DND-41 (cell line): ENCODE results near the gene RMND1.
A peak's percentile ranks its signal among the peaks of the same experiment; 100 is the strongest.

ENCODE experiments used
- ATAC-seq: fragments of 200-7000 bp; cut with Tn5 transposase; 3 replicates; pipeline ENCODE4 v1.9.1; 2021; ENCODE audit warnings: low read depth; ENCODE audit not compliant: insufficient read depth
- DNase-seq: peaks from one replicate; pipeline ENCODE4 v3.0.0-alpha.2; 2020
- H2AFZ ChIP-seq: 2 replicates; pipeline ENCODE4 v1.6.0; 2012; ENCODE audit warnings: low read depth, low read length
- H3K27ac ChIP-seq: 2 replicates; pipeline ENCODE4 v1.5.1; 2012; ENCODE audit warnings: low read length, inconsistent platforms
- H3K27me3 ChIP-seq: fragments of 200-600 bp; sonication (generic); 2 replicates; pipeline ENCODE4 v1.6.0; 2012; ENCODE audit warnings: low read length, mild to moderate bottlenecking, inconsistent platforms; ENCODE audit not compliant: insufficient read depth, poor library complexity
- H3K36me3 ChIP-seq: 2 replicates; pipeline ENCODE4 v1.5.1; 2012; ENCODE audit warnings: low read length, inconsistent platforms; ENCODE audit not compliant: insufficient read depth
- H3K4me1 ChIP-seq: 2 replicates; pipeline ENCODE4 v1.5.1; 2012; ENCODE audit warnings: mild to moderate bottlenecking, low read length; ENCODE audit not compliant: insufficient read depth
- H3K4me2 ChIP-seq: 2 replicates; pipeline ENCODE4 v1.6.0; 2012; ENCODE audit warnings: mild to moderate bottlenecking, moderate library complexity, low read length, inconsistent platforms; ENCODE audit not compliant: insufficient read depth
- H3K4me3 ChIP-seq, 2 experiments: fragments of 200-600 bp in 1 of 2; shearing (Covaris generic) in 1 of 2; 2 replicates each; pipeline ENCODE4 v1.5.1; 2012 to 2016; ENCODE audit warnings: inconsistent platforms in 2 of 2, low read length in 2 of 2, mild to moderate bottlenecking in 2 of 2, low read depth in 1 of 2, moderate library complexity in 1 of 2
- H3K79me2 ChIP-seq: 2 replicates; pipeline ENCODE4 v1.6.0; 2012; ENCODE audit warnings: low read length, inconsistent platforms; ENCODE audit not compliant: insufficient read depth
- H3K9ac ChIP-seq: 2 replicates; pipeline ENCODE4 v1.6.0; 2012; ENCODE audit warnings: low read depth, mild to moderate bottlenecking, inconsistent platforms, low read length, moderate library complexity
- H3K9me3 ChIP-seq: 2 replicates; pipeline ENCODE4 v1.5.1; 2012; ENCODE audit warnings: low read length, moderate library complexity, mild to moderate bottlenecking, inconsistent platforms; ENCODE audit not compliant: insufficient read depth, severe bottlenecking
- H4K20me1 ChIP-seq: 2 replicates; pipeline ENCODE4 v1.6.0; 2012; ENCODE audit warnings: low read length; ENCODE audit not compliant: insufficient read depth
- CTCF ChIP-seq: IDR thresholded peaks from 2 replicates; pipeline ENCODE4 v1.5.1; 2012; ENCODE audit warnings: borderline replicate concordance, low read length, moderate library complexity, mild to moderate bottlenecking; ENCODE audit not compliant: poor library complexity, severe bottlenecking; ENCODE audit errors: extremely low read depth
- EZH2 ChIP-seq: IDR thresholded peaks from 3 replicates; pipeline ENCODE4 v1.6.1; 2012; ENCODE audit warnings: borderline replicate concordance, low read depth, mild to moderate bottlenecking, moderate library complexity, low read length, inconsistent platforms; ENCODE audit not compliant: severe bottlenecking

RMND1 gene

GRCh38 chr6:151417477-151417876 is 34.4 kb downstream of the RMND1 start:
- peaks cover 76% of the 10 kb centered on the region for H3K36me3 ChIP-seq
- DNase-seq: no peak
- H3K4me2 ChIP-seq: no peak overlapping the region
- H3K79me2 ChIP-seq: peaks cover 2% of the 10 kb centered on the region; the same call in 1 of the 2 replicates
- no peak overlapping the region for H2AFZ ChIP-seq
- no peak overlapping the region for H3K27ac ChIP-seq
- H3K9ac ChIP-seq: no peak overlapping the region
- no peak overlapping the region for H3K4me3 ChIP-seq
- no peaks in the 10 kb centered on the region for H3K9me3 ChIP-seq
- no peaks in the 10 kb centered on the region for H3K27me3 ChIP-seq
- no peaks in the 10 kb centered on the region for H4K20me1 ChIP-seq
- ATAC-seq: no peak
- H3K4me1 ChIP-seq: no peaks in the 10 kb centered on the region
- TF ChIP-seq EZH2: no peak
- TF ChIP-seq CTCF: no peak

- H3K36me3 ChIP-seq: peaks cover 77% of the 10 kb centered on the region
- no peak overlapping the region for H3K9ac ChIP-seq
- DNase-seq: no peak
These were observed 37.2 kb downstream of the RMND1 start for GRCh38 chr6:151414641-151415260.

GRCh38 chr6:151413372-151414145 is 38.4 kb downstream of the RMND1 start:
- H3K9ac ChIP-seq: no peak overlapping the region
- no peak overlapping the region for H3K27ac ChIP-seq
- no peak overlapping the region for H3K4me3 ChIP-seq
- ATAC-seq (peak; percentile 89), DNase-seq (peak; percentile 58)
- no peak for TF ChIP-seq CTCF
- TF ChIP-seq EZH2: no peak
- no peak overlapping the region for H2AFZ ChIP-seq
- no peak overlapping the region for H3K4me2 ChIP-seq
- no peaks in the 10 kb centered on the region for H4K20me1 ChIP-seq
- H3K4me1 ChIP-seq: no peaks in the 10 kb centered on the region
- H3K36me3 ChIP-seq: peaks cover 74% of the 10 kb centered on the region
- no peaks in the 10 kb centered on the region for H3K27me3 ChIP-seq
- H3K79me2 ChIP-seq: peaks cover 2% of the 10 kb centered on the region; the same call in 1 of the 2 replicates
- no peaks in the 10 kb centered on the region for H3K9me3 ChIP-seq

More at GRCh38 chr6:151414641-151415260, 37.2 kb downstream of the RMND1 start:
- H3K4me1 ChIP-seq: no peaks in the 10 kb centered on the region
- H3K27me3 ChIP-seq: no peaks in the 10 kb centered on the region
- no peak overlapping the region for H3K4me3 ChIP-seq
- H3K4me2 ChIP-seq: no peak overlapping the region
- TF ChIP-seq EZH2 (no peak), CTCF (no peak)
- peaks cover 2% of the 10 kb centered on the region; the same call in 1 of the 2 replicates for H3K79me2 ChIP-seq
- H3K27ac ChIP-seq: no peak overlapping the region
- no peaks in the 10 kb centered on the region for H4K20me1 ChIP-seq
- no peaks in the 10 kb centered on the region for H3K9me3 ChIP-seq
- no peak for ATAC-seq
- H2AFZ ChIP-seq: no peak overlapping the region
